Panc1 (cell line): ENCODE results near the gene MDH1. TPM values are rescaled to one million over a fixed set of nuclear protein-coding genes. Genes with fewer than 3 reads are reported as not detected.

ENCODE experiments used
- ATAC-seq: fragments of 200-7000 bp; cut with Tn5 transposase; 2 replicates; pipeline ENCODE4 v1.9.1; 2020; ENCODE audit warnings: mild to moderate bottlenecking, moderate library complexity
- BruUV-seq: library from RNA; stranded (reverse); fragments of 400-500 nt; replicated peaks from 2 replicates; lab custom pipeline; 2021; lab: Mats Ljungman, UMichigan
- CTCF ChIA-PET: fragments of 300-600 bp; sonication (Branson Sonifier 250); formaldehyde crosslinking; loops from one replicate; lab custom pipeline; 2022; ENCODE audit warnings: antibody characterized with exemption; lab: Charles Lee
- POLR2A ChIA-PET: fragments of 300-600 bp; sonication (Branson Sonifier 250); formaldehyde crosslinking; loops from one replicate; lab custom pipeline; 2022; ENCODE audit warnings: antibody characterized with exemption; lab: Charles Lee
- DNase-seq: peaks from one replicate; pipeline ENCODE4 v3.0.0-alpha.2; 2010; ENCODE audit warnings: low read depth, low spot score
- H3K27ac ChIP-seq: 2 replicates; pipeline ENCODE4 v1.5.1; 2011; ENCODE audit warnings: mild to moderate bottlenecking, low read length, inconsistent platforms
- H3K27me3 ChIP-seq: fragments of 200-500 bp; sonication (Bioruptor generic); 2 replicates; pipeline ENCODE4 v1.6.0; 2014; ENCODE audit warnings: low read length, inconsistent platforms; ENCODE audit not compliant: control insufficient read depth, insufficient read depth
- H3K36me3 ChIP-seq: fragments of 200-500 bp; sonication (Bioruptor generic); 2 replicates; pipeline ENCODE4 v1.5.1; 2014; ENCODE audit warnings: inconsistent platforms, mild to moderate bottlenecking, low read length, moderate library complexity; ENCODE audit not compliant: control insufficient read depth, insufficient read depth
- H3K4me1 ChIP-seq: 2 replicates; pipeline ENCODE4 v1.5.1; 2011; ENCODE audit warnings: inconsistent platforms, mild to moderate bottlenecking, low read length, moderate library complexity; ENCODE audit not compliant: control insufficient read depth, insufficient read depth
- H3K4me3 ChIP-seq, 2 experiments: 2 replicates each; pipeline ENCODE4 v1.5.1; 2011 to 2012; ENCODE audit warnings: low read depth in 2 of 2, low read length in 2 of 2, mild to moderate bottlenecking in 2 of 2, inconsistent platforms in 1 of 2, moderate library complexity in 1 of 2
- H3K9me3 ChIP-seq: fragments of 200-500 bp; sonication (Bioruptor generic); 2 replicates; pipeline ENCODE4 v1.5.1; 2014; ENCODE audit warnings: low read depth, mild to moderate bottlenecking, inconsistent platforms, low read length, moderate library complexity; ENCODE audit not compliant: control insufficient read depth, insufficient read depth
- POLR2AphosphoS5 ChIP-seq: IDR thresholded peaks from 2 replicates; pipeline ENCODE4 v1.6.1; 2012; ENCODE audit warnings: mild to moderate bottlenecking, low read depth, low read length, moderate library complexity
- REST ChIP-seq, 2 experiments: IDR thresholded peaks; 2 replicates each; pipeline ENCODE4 v1.6.1; 2011 to 2012; ENCODE audit warnings: low read depth in 2 of 2, control low read depth in 1 of 2, low read length in 1 of 2, mild to moderate bottlenecking in 1 of 2, moderate library complexity in 1 of 2; ENCODE audit not compliant: insufficient read depth in 1 of 2
- SIN3A ChIP-seq: IDR thresholded peaks from 2 replicates; pipeline ENCODE4 v1.6.1; 2012; ENCODE audit warnings: low read depth, mild to moderate bottlenecking, low read length, moderate library complexity, borderline replicate concordance; ENCODE audit not compliant: insufficient read depth
- TCF7L2 ChIP-seq: IDR thresholded peaks from 2 replicates; pipeline ENCODE4 v1.6.1; 2011; ENCODE audit warnings: mild to moderate bottlenecking, low read depth, low read length, inconsistent platforms
- in situ Hi-C: cut with HindIII; loops from 2 replicates; pipeline ENCODE4 v1.10.0; 2016; ENCODE audit warnings: low sequenced_read_pairs, low pct_unique_long_range_greater_than_20kb
- intact Hi-C: fragments of 100-400 bp; cut with micrococcal nuclease; formaldehyde crosslinking; loops from one replicate; pipeline ENCODE4 v1.10.0; 2022; ENCODE audit not compliant: unreplicated experiment
- total RNA-seq: library from RNA; stranded (reverse); gene quantifications from one replicate; pipeline ENCODE4 v1.2.1, GENCODE V29; 2021; ENCODE audit not compliant: unreplicated experiment
- TF ChIP-seq, protein P1 (sequence below): fragments of 450-650 bp; IDR thresholded peaks from 2 replicates; pipeline ENCODE4 v1.5.1; 2017; ENCODE audit warnings: mild to moderate bottlenecking

Gene MDH1
- total RNA-seq, 1 experiment from 2014 or later: 200 TPM

GRCh38 chr2:63589148-63589958 lies 590 bp downstream of the MDH1 start:
- DNase-seq: no peak

More at GRCh38 chr2:63589148-63589958, 590 bp downstream of the MDH1 start:
- ChIA-PET CTCF (interaction anchor here (1.4 kb wide), 1 partner anchor 11 kb away, joined by 3 read pairs; no protein-coding TSS in a partner anchor), POLR2A (interaction anchor here (0.5 to 0.6 kb wide), 2 partner anchors 14 to 608 kb away, joined by 3 to 5 read pairs; no protein-coding TSS in a partner anchor)
- Histone ChIP-seq H3K9me3 (no peaks in the 10 kb centered on the region), H3K4me1 (peaks cover 30% of the 10 kb centered on the region), H3K36me3 (peaks cover 17% of the 10 kb centered on the region), H3K4me3 (peak overlapping the region; percentile 96 to 99), H3K27me3 (no peaks in the 10 kb centered on the region), H3K27ac (peak overlapping the region; percentile 96)
- BruUV-seq: TSS peak; percentile 80
- peak; percentile 32 for ATAC-seq
- intact Hi-C loops (loop anchor here (5.0 kb wide), 1 partner anchor 852 kb away; no protein-coding TSS in a partner anchor), in situ Hi-C loops (no loop called here)
- no peak for TF ChIP-seq TCF7L2
- no peak for TF ChIP-seq POLR2AphosphoS5
- TF ChIP-seq, protein P1, sequence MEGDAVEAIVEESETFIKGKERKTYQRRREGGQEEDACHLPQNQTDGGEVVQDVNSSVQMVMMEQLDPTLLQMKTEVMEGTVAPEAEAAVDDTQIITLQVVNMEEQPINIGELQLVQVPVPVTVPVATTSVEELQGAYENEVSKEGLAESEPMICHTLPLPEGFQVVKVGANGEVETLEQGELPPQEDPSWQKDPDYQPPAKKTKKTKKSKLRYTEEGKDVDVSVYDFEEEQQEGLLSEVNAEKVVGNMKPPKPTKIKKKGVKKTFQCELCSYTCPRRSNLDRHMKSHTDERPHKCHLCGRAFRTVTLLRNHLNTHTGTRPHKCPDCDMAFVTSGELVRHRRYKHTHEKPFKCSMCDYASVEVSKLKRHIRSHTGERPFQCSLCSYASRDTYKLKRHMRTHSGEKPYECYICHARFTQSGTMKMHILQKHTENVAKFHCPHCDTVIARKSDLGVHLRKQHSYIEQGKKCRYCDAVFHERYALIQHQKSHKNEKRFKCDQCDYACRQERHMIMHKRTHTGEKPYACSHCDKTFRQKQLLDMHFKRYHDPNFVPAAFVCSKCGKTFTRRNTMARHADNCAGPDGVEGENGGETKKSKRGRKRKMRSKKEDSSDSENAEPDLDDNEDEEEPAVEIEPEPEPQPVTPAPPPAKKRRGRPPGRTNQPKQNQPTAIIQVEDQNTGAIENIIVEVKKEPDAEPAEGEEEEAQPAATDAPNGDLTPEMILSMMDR: no peak
- TF ChIP-seq REST (IDR thresholded peaks at IDR 0.05; ENCODE audit: insufficient read depth in 1 of 2, low read depth in 2 of 2, low read length in 1 of 2): no peak; a peak in 1 of 4 replicates
- TF ChIP-seq SIN3A: no peak
